Activated CD8-positive, alpha-beta memory T cell treated with anti-CD3 and anti-CD28 coated beads, Interleukin-2, amount 10 ng/mL, durations not matched to agents 7 days and 5 days (primary cell): ENCODE data around the gene GLOD4. TPM values are rescaled to one million over a fixed set of nuclear protein-coding genes. Genes with fewer than 3 reads are reported as not detected.
"Not testable (repeated sequence)": the region's sequence is repeated elsewhere in the genome, so short reads cannot be mapped to it uniquely, and the experiment has no call there.

ENCODE experiments used
- ATAC-seq: fragments of 150-1000 bp; cut with Tn5 transposase; one replicate; pipeline ENCODE4 v1.10.0; 2021; ENCODE audit warnings: moderate library complexity
- CTCF ChIA-PET: fragments of 350-600 bp; sonication (Branson Sonifier 250); formaldehyde crosslinking; loops from one replicate; lab custom pipeline; 2021; ENCODE audit warnings: antibody characterized with exemption; lab: Charles Lee
- DNase-seq: peaks from one replicate; pipeline ENCODE4 v3.0.0-alpha.2; 2020
- H3K27ac Mint-ChIP-seq: one replicate; pipeline ENCODE4 v1.8.0; 2021; ENCODE audit warnings: mild to moderate bottlenecking, mixed read lengths
- H3K27me3 Mint-ChIP-seq: one replicate; pipeline ENCODE4 v1.8.0; 2021; ENCODE audit warnings: mixed read lengths
- H3K36me3 Mint-ChIP-seq: one replicate; pipeline ENCODE4 v1.8.0; 2021; ENCODE audit warnings: mild to moderate bottlenecking, mixed read lengths
- H3K4me1 Mint-ChIP-seq: one replicate; pipeline ENCODE4 v1.8.0; 2021; ENCODE audit warnings: mixed read lengths
- H3K4me3 Mint-ChIP-seq: one replicate; pipeline ENCODE4 v1.8.0; 2021; ENCODE audit warnings: mild to moderate bottlenecking, moderate library complexity, mixed read lengths
- H3K9me3 Mint-ChIP-seq: one replicate; pipeline ENCODE4 v1.8.0; 2022; ENCODE audit warnings: low read depth, mixed read lengths
- total RNA-seq, 2 experiments: library from RNA; stranded (reverse); gene quantifications; one replicate each; pipeline ENCODE4 v1.2.3, GENCODE V29; 2021

The GLOD4 gene, protein sequence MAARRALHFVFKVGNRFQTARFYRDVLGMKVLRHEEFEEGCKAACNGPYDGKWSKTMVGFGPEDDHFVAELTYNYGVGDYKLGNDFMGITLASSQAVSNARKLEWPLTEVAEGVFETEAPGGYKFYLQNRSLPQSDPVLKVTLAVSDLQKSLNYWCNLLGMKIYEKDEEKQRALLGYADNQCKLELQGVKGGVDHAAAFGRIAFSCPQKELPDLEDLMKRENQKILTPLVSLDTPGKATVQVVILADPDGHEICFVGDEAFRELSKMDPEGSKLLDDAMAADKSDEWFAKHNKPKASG
- 10 to 100 TPM; 45.1 to 56.3 TPM for total RNA-seq

DNA sequence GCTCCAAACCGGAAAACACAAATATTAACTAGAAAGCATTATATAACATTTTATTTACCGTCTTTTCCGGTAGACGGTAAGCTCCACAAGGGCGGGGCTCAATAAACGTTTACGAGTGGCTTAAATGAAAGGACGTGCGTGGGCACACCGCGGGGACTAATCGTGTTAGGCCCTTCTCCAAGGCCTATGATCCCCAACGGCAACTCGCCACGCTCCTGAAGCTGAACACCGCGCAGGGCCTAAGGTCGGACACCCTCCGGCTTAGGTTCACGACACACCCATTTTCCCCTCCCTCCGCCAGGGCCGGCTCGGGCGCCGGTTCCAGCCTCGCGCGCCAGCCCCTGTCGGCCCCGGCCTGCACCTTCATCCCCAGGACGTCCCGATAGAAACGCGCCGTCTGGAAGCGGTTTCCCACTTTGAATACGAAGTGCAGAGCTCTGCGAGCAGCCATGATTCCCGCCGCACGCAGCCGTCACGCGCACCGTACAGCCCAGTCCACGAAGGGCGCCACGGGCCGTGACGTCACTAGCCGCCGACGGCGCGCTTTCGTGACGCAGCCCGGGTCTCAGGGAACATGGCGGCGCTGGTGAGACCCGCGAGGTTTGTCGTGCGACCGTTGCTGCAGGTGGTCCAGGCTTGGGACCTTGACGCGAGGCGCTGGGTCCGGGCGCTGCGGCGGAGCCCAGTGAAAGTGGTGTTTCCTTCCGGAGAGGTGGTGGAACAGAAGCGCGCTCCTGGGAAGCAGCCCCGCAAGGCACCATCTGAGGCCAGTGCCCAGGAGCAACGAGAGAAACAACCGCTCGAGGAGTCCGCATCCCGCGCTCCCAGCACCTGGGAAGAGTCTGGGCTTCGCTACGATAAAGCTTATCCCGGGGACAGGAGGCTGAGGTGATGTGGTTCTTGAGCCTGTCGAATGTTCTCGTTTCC lies at the start of gene GLOD4, which contains the start of gene MRM3:
GLOD4 (minus strand) TSS at position 476 of the 927 bp plus-strand sequence; CDS start at position 451, 25 bp downstream.
MRM3 (plus strand) TSS at position 549 of the 927 bp plus-strand sequence; CDS start at position 575, 26 bp downstream.
- H3K4me3 Mint-ChIP-seq = peak within 1 kb of the TSS; percentile 97
- no peaks in the 10 kb centered on the region for H3K9me3 Mint-ChIP-seq
- ATAC-seq = peak; percentile 96
- H3K27me3 Mint-ChIP-seq = no peaks in the 10 kb centered on the region
- peaks cover 37% of the 10 kb centered on the region for H3K4me1 Mint-ChIP-seq
- H3K36me3 Mint-ChIP-seq = peaks cover 24% of the 10 kb centered on the region
- H3K27ac Mint-ChIP-seq = peak within 1 kb of the TSS; percentile 97
- CTCF ChIA-PET = interaction anchor here (0.7 to 3.8 kb wide), 12 partner anchors 10 to 274 kb away, joined by 3 to 33 read pairs (median 5); partner anchors contain the start of genes GEMIN4, NXN and TIMM22
- peak; percentile 95 for DNase-seq

DNA sequence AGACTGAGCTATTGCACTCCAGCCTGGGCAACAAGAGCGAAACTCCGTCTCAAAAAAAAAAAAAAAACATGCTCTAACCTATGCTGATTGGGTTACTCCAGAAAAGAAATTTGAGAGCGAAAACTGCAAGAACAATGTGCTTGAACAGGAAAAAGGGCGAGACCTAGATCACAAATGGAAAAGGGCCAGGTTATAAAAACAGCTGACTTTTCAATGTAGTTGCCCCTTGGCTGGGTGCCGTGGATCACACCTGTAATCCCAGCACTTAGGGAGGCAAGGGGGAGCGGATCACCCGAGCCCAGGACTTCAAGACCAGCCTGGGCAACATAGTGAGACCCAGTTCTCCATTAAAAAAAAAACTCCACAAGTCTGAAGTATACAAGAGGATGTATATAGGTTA lies 48.9 kb upstream of the GLOD4 start:
- no peak overlapping the region for H3K4me3 Mint-ChIP-seq
- ATAC-seq = no peak
- CTCF ChIA-PET = interaction anchor here (0.6 kb wide), 1 partner anchor 65 kb away, joined by 3 read pairs; no protein-coding TSS in a partner anchor
- no peaks in the 10 kb centered on the region for H3K9me3 Mint-ChIP-seq
- no peaks in the 10 kb centered on the region for H3K27me3 Mint-ChIP-seq
- H3K27ac Mint-ChIP-seq = no peak overlapping the region
- no peak for DNase-seq
- no peaks in the 10 kb centered on the region for H3K36me3 Mint-ChIP-seq
- no peaks in the 10 kb centered on the region for H3K4me1 Mint-ChIP-seq

DNA sequence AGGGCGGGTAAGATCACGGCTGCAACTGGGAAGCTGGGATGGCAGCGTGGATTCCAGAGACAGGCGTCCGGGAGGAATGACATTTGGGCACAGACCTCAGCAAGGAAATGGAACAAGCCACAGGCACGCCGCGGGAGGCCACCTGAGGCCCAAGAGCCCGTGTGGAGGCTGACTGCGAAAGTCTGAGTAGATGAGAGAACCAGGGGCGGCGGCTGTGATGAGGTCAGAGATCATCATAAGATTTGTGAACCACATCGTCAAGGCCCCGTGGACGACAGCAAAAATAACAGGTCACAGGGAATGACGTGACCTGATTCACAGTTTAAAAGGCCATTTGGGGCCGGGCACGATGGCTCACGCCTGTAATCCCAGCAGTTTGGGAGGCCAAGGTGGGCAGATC lies 48.3 kb upstream of the GLOD4 start:
- DNase-seq = no peak
- ATAC-seq = no peak
- Mint-ChIP-seq H3K27ac (no peak overlapping the region), H3K36me3 (no peaks in the 10 kb centered on the region), H3K4me3 (no peak overlapping the region), H3K27me3 (no peaks in the 10 kb centered on the region), H3K4me1 (no peaks in the 10 kb centered on the region), H3K9me3 (no peaks in the 10 kb centered on the region)
- CTCF ChIA-PET = interaction anchor here (0.6 kb wide), 1 partner anchor 66 kb away, joined by 3 read pairs; no protein-coding TSS in a partner anchor

DNA sequence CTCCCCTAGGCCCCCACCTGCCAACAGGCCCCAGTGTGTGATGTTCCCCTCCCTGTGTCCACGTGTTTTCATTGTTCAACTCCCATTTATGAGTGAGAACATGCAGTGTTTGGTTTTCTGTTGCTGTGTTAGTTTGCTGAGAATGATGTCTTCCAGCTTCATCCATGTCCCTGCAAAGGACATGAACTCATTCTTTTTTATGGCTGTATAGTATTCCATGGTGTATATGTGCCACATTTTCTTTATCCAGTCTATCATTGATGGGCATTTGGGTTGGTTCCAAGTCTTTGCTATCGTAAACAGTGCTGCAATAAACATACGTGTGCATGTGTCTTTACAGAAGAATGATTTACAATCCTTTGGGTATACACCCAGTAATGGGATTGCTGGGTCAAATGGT lies 47.5 kb upstream of the GLOD4 start:
- ATAC-seq, H3K4me1 Mint-ChIP-seq, CTCF ChIA-PET, H3K9me3 Mint-ChIP-seq, DNase-seq, H3K27me3 Mint-ChIP-seq, H3K36me3 Mint-ChIP-seq, H3K27ac Mint-ChIP-seq, H3K4me3 Mint-ChIP-seq: not testable (repeated sequence)

DNA sequence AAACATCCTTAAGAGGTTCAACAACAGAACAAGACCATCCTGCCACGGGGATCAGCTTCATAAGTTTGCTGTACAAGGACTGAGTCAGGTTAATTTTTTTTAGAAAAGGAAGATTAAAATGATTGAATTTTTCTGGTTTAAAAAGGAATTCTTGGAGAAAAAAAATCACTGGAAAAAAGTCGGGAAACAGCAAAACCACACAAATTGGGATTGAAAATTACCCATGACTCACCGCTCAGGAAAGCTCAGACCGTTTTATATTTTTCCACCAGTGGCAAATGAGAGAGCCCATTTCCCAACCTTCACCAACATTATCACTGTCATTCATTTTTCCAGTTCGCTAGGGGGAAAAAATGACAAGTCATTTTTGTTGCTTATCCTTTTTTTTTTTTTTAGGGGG lies 46.7 kb upstream of the GLOD4 start:
- no peaks in the 10 kb centered on the region for H3K4me1 Mint-ChIP-seq
- DNase-seq (no peak), ATAC-seq (no peak)
- H3K36me3 Mint-ChIP-seq = no peaks in the 10 kb centered on the region
- H3K27ac Mint-ChIP-seq = no peak overlapping the region
- no peaks in the 10 kb centered on the region for H3K27me3 Mint-ChIP-seq
- no peak overlapping the region for H3K4me3 Mint-ChIP-seq
- CTCF ChIA-PET = no interaction called here
- H3K9me3 Mint-ChIP-seq = no peaks in the 10 kb centered on the region

DNA sequence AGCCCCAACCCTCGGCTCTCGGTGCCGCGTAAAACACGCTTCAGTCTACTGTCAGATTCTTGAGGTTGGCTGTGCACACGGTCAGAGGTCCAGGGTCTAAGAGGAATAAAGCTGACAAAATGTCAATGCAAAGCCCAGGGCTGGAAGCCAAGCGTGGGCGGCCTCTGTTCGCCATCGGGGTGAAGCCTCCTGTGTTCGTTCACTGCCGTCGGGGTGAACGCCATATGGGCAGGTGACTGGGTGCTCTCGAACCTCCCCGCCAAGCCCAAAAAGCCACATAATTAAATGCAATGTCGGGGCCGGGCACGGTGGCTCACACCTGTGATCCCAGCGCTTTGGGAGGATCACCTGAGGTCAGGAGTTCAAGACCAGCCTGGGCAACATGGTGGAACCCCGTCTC lies 44.7 kb upstream of the GLOD4 start:
- no peak for ATAC-seq

DNA sequence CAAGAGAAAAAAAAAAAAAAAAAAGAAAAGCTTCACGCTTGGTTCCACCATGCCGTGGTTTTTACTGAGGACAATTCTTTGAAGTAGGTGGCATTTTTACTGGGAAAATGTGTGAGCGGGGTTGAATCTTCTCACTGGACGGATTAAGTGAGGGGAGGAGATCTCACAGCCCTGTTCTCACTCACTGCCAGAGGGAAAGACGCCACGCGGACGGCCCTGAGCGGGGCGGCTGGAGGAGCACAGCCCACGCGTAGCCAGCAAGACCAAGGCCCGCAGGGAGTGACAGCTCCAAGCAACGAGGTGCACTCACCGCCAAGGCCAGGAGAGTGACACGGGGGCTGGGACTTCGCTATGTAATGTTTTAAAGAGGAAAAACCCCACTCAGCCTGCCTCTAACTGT lies 43.1 kb upstream of the GLOD4 start:
- no peaks in the 10 kb centered on the region for H3K36me3 Mint-ChIP-seq
- H3K4me3 Mint-ChIP-seq = no peak overlapping the region
- no peaks in the 10 kb centered on the region for H3K9me3 Mint-ChIP-seq
- no peaks in the 10 kb centered on the region for H3K27me3 Mint-ChIP-seq
- CTCF ChIA-PET = no interaction called here
- no peaks in the 10 kb centered on the region for H3K4me1 Mint-ChIP-seq
- DNase-seq = no peak
- ATAC-seq = no peak
- no peak overlapping the region for H3K27ac Mint-ChIP-seq

More for the DNA sequence above, 44.7 kb upstream of the GLOD4 start:
- no peak for DNase-seq
- Mint-ChIP-seq H3K9me3 (no peaks in the 10 kb centered on the region), H3K36me3 (no peaks in the 10 kb centered on the region), H3K4me3 (no peak overlapping the region), H3K4me1 (no peaks in the 10 kb centered on the region), H3K27ac (no peak overlapping the region), H3K27me3 (no peaks in the 10 kb centered on the region)
- CTCF ChIA-PET = no interaction called here

DNA sequence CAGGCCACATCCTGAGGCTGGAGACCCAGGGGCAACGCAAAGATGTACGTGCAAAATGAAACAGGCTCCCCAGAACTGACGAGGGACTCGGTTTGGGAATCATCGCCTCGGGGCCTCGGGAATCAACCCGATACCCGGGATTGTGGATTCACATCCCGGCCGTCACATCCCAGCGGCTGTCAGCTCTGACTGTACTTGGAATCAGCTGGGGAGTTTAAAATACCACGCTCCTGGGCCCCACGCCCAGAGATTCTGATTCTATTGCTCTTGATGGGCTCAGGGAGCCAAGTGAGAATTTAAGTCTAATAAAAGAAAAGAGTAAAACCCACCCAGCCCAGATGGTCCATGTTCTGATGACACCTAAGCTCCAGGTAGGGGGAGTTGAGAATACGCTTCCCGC lies 42.3 kb upstream of the GLOD4 start:
- no peak for ATAC-seq
- no peak overlapping the region for H3K4me3 Mint-ChIP-seq
- no peak overlapping the region for H3K27ac Mint-ChIP-seq
- H3K4me1 Mint-ChIP-seq = no peaks in the 10 kb centered on the region
- H3K27me3 Mint-ChIP-seq = no peaks in the 10 kb centered on the region
- H3K9me3 Mint-ChIP-seq = no peaks in the 10 kb centered on the region
- DNase-seq = no peak
- no peaks in the 10 kb centered on the region for H3K36me3 Mint-ChIP-seq
- CTCF ChIA-PET = interaction anchor here (0.6 kb wide), 1 partner anchor 39 kb away, joined by 4 read pairs; no protein-coding TSS in a partner anchor

DNA sequence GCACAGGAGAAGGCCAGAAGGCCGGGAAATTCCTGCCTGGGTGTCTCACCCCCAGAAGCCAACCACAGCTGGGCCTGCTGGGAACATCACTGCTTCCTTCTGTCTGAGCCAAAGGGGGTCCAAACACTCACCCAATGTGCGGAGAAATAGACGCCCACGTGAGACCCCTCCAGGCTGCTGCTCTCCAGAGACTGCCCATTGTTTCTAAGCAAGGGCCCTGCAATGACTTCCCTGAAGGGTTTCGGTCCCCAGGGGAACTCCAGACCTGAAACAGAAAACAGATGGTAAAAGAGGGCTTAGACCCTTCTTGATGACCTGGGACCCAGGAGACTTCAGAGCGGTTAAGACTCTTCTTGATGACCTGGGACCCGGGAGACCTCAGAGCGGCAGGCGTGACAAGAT lies 41.4 kb upstream of the GLOD4 start:
- Mint-ChIP-seq H3K4me1 (no peaks in the 10 kb centered on the region), H3K27ac (no peak overlapping the region), H3K36me3 (no peaks in the 10 kb centered on the region), H3K27me3 (no peaks in the 10 kb centered on the region), H3K4me3 (no peak overlapping the region), H3K9me3 (no peaks in the 10 kb centered on the region)
- CTCF ChIA-PET = no interaction called here
- ATAC-seq (no peak), DNase-seq (no peak)

DNA sequence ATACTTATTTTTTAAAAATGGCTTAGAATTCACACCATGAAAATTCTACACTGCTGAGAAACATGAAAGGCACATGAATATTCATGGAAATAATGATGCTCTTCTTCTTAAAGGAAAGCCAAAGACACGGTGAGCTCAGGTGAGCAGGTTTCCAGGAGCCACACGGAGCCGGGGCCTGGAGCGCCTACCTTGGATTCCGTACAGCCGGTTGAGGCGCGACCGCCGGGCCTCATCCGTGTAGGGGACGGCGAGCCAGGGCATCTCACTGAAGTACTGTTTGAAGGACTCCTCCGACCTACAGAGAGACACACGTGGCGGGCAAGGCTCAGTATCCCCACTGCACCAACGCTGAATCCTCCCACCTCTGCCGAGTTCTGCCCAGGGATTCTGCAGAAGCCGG lies 37.2 kb upstream of the GLOD4 start:
- no peak for DNase-seq
- ATAC-seq = no peak
- H3K27ac Mint-ChIP-seq = no peak overlapping the region
- H3K4me3 Mint-ChIP-seq = no peak overlapping the region
- no peaks in the 10 kb centered on the region for H3K9me3 Mint-ChIP-seq
- CTCF ChIA-PET = no interaction called here
- no peaks in the 10 kb centered on the region for H3K36me3 Mint-ChIP-seq
- no peaks in the 10 kb centered on the region for H3K27me3 Mint-ChIP-seq
- no peaks in the 10 kb centered on the region for H3K4me1 Mint-ChIP-seq

DNA sequence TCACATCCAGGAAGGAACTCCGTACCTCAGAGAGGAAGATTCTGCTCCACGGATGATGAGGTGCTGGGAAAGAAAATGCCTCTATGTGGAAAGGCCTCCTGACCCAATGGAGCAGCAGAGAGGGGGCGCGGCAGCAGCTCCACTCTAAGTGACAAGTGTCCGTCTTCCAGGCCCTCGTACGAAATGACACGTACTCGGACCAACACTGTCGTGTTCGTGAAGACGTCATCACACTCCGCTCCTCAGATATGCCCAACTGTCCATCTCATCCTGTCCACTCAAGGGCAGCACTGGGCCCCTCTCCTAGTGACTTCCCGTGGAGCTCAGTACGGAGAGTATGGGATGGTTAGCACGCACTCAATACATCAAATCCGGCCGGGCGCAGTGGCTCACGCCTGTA lies 32.3 kb upstream of the GLOD4 start:
- Mint-ChIP-seq H3K27ac (no peak overlapping the region), H3K4me1 (no peaks in the 10 kb centered on the region), H3K4me3 (no peak overlapping the region), H3K9me3 (peaks cover 4% of the 10 kb centered on the region), H3K36me3 (no peaks in the 10 kb centered on the region), H3K27me3 (no peaks in the 10 kb centered on the region)
- CTCF ChIA-PET = no interaction called here
- ATAC-seq (no peak), DNase-seq (no peak)

DNA sequence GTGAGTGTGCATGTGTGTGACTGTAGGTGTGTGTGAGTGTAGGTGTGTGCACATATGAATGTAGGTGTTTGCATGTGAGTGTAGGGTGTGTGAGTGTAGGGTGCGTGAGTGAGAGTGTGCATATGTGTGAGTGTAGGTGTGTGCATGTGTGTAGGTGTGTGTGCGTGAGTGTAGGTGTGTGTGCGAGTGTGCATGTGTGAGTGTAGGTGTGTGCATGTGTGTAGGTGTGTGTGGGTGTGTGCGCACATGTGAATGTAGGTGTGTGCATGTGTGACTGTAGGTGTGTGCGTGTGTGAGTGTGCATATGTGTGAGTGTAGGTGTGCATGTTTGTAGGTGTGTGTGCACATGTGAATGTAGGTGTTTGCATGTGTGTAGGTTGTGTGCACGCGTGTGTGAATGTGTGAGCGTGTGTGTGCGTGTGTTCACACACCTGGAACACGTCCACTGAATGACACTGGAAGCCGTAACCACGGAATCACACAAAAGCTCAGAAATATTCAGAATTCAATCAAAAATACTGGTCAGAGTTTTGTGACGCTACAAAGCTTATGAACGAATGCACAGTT lies 30.6 kb upstream of the GLOD4 start:
- H3K4me1 Mint-ChIP-seq = no peaks in the 10 kb centered on the region
- CTCF ChIA-PET = no interaction called here
- no peak for ATAC-seq
- DNase-seq = no peak
- no peak overlapping the region for H3K27ac Mint-ChIP-seq
- no peaks in the 10 kb centered on the region for H3K36me3 Mint-ChIP-seq
- H3K27me3 Mint-ChIP-seq = no peaks in the 10 kb centered on the region
- no peak overlapping the region for H3K4me3 Mint-ChIP-seq
- peaks cover 4% of the 10 kb centered on the region for H3K9me3 Mint-ChIP-seq

DNA sequence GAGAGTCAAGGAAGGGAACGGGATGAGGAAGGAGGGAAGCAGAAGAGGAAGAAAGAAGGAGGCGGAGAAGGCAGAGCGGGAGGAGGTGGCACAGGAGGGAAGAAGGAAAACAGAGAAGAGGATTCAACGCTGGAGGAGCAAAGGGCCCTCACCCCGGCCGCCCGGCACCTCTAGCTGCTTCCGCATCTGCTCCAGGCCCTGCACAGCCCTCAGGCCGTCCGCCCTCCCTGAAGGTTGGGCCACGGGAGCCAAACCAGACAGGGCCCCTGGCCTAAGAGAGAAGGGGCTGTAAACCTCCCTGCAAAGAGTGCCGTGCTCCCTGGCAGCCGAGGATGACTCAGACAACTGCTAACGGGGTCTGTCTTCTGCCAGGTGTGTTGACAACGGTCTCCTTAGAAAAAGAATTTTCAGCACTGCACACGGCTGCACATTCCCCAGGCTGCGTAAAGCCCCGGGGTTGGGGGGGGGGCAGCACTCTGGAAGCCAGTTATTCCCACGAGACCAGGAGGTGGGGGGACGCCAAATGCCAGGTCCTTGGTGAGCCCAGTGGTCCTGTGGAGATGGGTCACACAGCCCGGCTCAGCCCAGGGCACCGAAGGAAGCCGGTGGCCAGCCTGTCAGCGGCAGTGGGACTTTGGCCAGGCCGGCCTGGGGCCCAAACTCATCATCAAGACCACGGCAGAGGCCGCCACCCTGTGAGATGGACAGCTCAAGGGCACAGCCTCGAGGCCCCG lies 29.1 kb upstream of the GLOD4 start:
- H3K4me1 Mint-ChIP-seq = no peaks in the 10 kb centered on the region
- no peaks in the 10 kb centered on the region for H3K27me3 Mint-ChIP-seq
- ATAC-seq (no peak), DNase-seq (no peak)
- no peak overlapping the region for H3K4me3 Mint-ChIP-seq
- peaks cover 4% of the 10 kb centered on the region for H3K9me3 Mint-ChIP-seq
- H3K36me3 Mint-ChIP-seq = no peaks in the 10 kb centered on the region
- CTCF ChIA-PET = no interaction called here
- H3K27ac Mint-ChIP-seq = no peak overlapping the region
